PC-9 (cell line): Measurements from ENCODE around the gene PUM1.

Experiments used
- CTCF ChIP-seq: fragments of 200-600 bp; sonication (generic); conservative IDR thresholded peaks from 2 replicates; pipeline ENCODE4 v1.6.1; 2017; ENCODE audit warnings: mixed run types, antibody characterized with exemption, mild to moderate bottlenecking, moderate library complexity
- EZH2 ChIP-seq: fragments of 200-600 bp; sonication (generic); IDR thresholded peaks from 2 replicates; pipeline ENCODE4 v1.8.0; 2017; ENCODE audit warnings: antibody characterized with exemption, low read depth

- TF ChIP-seq CTCF (no peak), EZH2 (no peak)
Measured at GRCh38 chr1:30952098-30952497, 113.4 kb downstream of the PUM1 start.
